Epithelial cell of proximal tubule (primary cell): ENCODE results near the gene NR2C2AP. TPM values are rescaled to one million over a fixed set of nuclear protein-coding genes. Genes with fewer than 3 reads are reported as not detected.

Source experiments
- DNase-seq: peaks from one replicate; pipeline ENCODE4 v3.0.0-alpha.2; 2011; ENCODE audit warnings: low read depth
- H3K4me3 ChIP-seq: 2 replicates; pipeline ENCODE4 v1.5.1; 2011; ENCODE audit warnings: low read depth, mild to moderate bottlenecking, low read length
- CTCF ChIP-seq: conservative IDR thresholded peaks from 2 replicates; pipeline ENCODE4 v1.5.1; 2012; ENCODE audit warnings: low read depth, mild to moderate bottlenecking, low read length
- total RNA-seq: library from RNA; depleted of rRNA; stranded (reverse); fragments of >200 nt; gene quantifications from 2 replicates; pipeline ENCODE4 v1.2.3, GENCODE V29; 2015

The NR2C2AP gene
- total RNA-seq, 1 donor from 2014 or later: 25.9 TPM

- DNase-seq: no peak
- peak overlapping the region; percentile 93 for H3K4me3 ChIP-seq
- TF ChIP-seq CTCF: no peak
Observed at GRCh38 chr19:19201697-19202630, 1.2 kb downstream of the NR2C2AP start.

GRCh38 chr19:19193926-19194325, 9.3 kb downstream of the NR2C2AP start:
- no peak for TF ChIP-seq CTCF
- H3K4me3 ChIP-seq: peak overlapping the region; percentile 100
- DNase-seq: no peak

GRCh38 chr19:19192910-19193423, 10.2 kb downstream of the NR2C2AP start:
- H3K4me3 ChIP-seq: peak overlapping the region; percentile 100
- DNase-seq: no peak
- no peak for TF ChIP-seq CTCF

- peak within 1 kb of the TSS; percentile 100 for H3K4me3 ChIP-seq
- peak; percentile 88 for DNase-seq
- no peak for TF ChIP-seq CTCF
Observed at GRCh38 chr19:19192078-19192882, 10.9 kb downstream of the NR2C2AP start, which contains the start of the genes BORCS8 and RFXANK. TSS of gene BORCS8 (minus strand) at chr19:19192152. CDS start at chr19:19192117, 35 bp downstream. TSS of gene RFXANK (plus strand) at chr19:19192258. CDS start at chr19:19193947, 1,689 bp downstream.

- DNase-seq: no peak
- no peak for TF ChIP-seq CTCF
- H3K4me3 ChIP-seq: peak overlapping the region; percentile 100
Observed at GRCh38 chr19:19191768-19192077, 11.5 kb downstream of the NR2C2AP start.

GRCh38 chr19:19186742-19187141, 16.5 kb downstream of the NR2C2AP start:
- TF ChIP-seq CTCF: no peak
- DNase-seq: no peak
- no peak overlapping the region for H3K4me3 ChIP-seq
